Dedifferentiated amniotic fluid mesenchymal stem cell (primary cell): ENCODE data around the gene DSCAM.
"Not testable (repeated sequence)": the region's sequence is repeated elsewhere in the genome, so short reads cannot be mapped to it uniquely, and the experiment has no call there.

Experiments used
- DNase-seq: peaks from one replicate; pipeline ENCODE4 v3.0.0-alpha.2; 2016; ENCODE audit errors: extremely low spot score

Gene DSCAM

DNA sequence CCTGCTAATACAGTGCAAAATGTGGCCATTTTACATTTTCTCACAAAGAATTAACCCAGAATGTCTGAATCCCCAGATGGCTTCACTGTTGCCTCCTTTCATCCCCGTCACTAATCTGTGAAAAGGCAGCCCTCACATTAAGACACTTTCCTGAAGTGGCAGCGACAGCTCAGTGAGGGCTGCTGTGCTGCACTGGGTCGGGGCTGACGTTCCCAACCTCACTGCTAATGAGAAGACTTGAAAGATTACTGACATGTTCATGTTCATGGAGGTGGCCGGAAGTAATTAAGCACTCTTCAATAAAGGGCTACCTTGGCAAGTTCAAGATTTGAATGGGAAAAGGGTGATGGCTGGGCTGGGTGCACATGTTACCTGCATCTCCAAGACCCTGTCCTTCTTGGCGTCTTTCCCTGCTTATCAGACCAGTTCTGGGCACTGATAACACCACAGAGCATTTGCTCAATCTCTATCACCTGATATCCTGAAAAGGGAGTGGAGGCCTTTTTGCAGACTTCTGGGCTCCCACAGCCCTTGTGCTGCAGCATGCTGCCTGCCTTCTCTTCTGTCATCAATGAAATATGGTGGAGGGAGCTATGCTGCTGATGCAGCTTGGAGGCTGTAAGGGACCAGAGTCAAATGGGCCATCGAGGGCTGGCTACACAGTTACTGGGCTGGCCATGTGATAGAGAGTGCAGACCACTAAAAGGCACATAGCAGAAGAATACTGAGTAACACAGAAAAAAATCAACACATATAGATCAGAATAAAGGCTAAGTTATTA lies 596.3 kb downstream of the DSCAM start:
- DNase-seq, result no peak

- no peak for DNase-seq
Measured at GRCh38 chr21:40244981-40245380, 602.0 kb downstream of the DSCAM start.

GRCh38 chr21:40243685-40244084 lies 603.3 kb downstream of the DSCAM start:
- no peak for DNase-seq

DNA sequence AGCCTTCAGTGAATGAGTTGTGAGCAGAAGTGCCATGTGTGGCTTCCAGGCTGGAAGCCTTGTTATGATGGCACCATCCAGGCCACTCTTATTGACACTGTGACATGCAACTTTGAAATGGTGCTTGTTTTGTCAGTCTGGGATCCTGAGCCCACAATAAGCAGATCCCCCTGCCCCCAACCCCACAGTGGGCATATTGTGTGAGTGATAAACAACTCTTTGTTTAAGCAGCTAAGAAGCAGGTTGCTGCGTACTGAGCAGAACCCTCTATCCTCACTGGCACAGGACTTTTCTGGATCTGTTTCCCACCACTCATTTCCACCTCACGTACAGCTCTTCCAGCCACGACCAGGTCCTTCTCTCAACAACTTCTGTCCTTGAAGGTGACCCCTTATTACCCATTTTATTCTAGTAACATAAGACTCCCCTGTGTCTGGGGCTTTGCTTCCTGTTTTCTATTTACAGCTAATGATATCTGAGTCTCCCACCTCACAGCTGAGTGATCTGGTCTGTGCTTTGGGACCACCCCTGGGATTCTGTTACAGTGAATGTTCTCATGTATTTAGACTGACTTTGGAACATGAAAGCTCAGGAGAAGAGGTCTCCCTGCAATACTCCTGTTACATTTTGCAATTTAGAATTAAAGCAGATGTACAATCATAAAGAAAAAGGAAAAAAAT lies 604.2 kb downstream of the DSCAM start:
- DNase-seq, result no peak

- no peak for DNase-seq
Measured at GRCh38 chr21:40235528-40235927, 611.4 kb downstream of the DSCAM start.

- no peak for DNase-seq
Measured at GRCh38 chr21:40231979-40232378, 615.0 kb downstream of the DSCAM start.

- no peak for DNase-seq
Measured at GRCh38 chr21:40227096-40227495, 619.9 kb downstream of the DSCAM start.

DNA sequence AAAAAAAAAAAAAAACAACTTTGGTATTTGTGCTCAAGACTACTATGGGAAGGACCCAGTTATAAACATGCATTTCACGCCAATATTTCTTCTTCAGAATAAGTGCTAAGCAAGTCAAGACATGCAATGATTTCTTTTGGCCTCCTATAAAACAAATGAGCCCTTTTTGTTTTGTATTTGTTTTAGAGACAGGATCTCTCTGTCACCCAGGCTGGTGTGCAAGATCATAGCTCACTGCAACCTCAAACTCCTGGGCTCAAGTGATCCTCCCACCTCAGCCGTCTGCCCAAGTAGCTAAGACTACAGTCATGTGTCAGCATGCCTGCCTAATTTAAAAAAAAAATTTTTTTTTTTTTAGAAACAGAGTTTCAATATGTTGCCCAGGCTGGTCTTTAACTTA lies 631.0 kb downstream of the DSCAM start:
- DNase-seq, result no peak

DNA sequence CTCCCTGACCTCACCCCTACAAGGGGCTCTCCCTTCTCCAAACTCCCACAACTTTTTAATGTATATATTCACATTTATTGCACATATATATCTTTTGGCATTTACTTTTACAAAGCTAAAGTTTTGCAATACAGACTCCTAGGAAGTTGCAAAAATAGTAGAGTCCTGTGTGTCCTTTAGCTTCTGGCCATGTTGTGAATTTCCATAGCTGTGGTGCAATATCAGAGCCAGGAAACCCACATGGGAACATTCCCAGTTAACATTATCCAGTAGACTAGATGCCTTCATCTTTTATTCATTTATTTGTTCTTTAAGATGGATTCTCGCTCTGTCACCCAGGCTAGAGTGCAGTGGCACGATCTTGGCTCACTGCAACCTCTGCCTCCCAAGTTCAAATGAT lies 636.7 kb downstream of the DSCAM start:
- no peak for DNase-seq

- no peak for DNase-seq
Measured at GRCh38 chr21:40208948-40209345, 638.0 kb downstream of the DSCAM start.

- DNase-seq, result no peak
Measured at GRCh38 chr21:40208206-40208947, 638.6 kb downstream of the DSCAM start.

GRCh38 chr21:40200946-40201345 lies 646.0 kb downstream of the DSCAM start:
- no peak for DNase-seq

DNA sequence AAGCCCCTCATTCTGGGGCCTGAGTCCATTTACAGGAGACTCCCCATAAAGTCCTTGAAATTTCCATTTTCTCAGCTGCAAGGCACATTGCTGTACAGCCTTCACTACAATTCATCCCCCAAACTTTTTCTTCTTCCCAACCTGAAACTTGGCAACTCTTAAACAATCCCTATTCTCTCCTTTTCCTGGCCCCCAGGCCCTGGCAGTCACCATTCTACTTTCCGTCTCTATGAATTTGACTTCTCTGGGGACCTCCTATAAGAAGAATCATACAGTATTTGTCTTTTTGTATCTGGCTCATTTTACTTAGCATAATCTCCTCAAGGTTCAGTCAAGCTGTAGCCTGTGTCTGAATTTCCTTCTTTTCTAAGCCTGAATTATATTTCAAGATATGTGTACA lies 646.8 kb downstream of the DSCAM start:
- DNase-seq, result no peak

DNA sequence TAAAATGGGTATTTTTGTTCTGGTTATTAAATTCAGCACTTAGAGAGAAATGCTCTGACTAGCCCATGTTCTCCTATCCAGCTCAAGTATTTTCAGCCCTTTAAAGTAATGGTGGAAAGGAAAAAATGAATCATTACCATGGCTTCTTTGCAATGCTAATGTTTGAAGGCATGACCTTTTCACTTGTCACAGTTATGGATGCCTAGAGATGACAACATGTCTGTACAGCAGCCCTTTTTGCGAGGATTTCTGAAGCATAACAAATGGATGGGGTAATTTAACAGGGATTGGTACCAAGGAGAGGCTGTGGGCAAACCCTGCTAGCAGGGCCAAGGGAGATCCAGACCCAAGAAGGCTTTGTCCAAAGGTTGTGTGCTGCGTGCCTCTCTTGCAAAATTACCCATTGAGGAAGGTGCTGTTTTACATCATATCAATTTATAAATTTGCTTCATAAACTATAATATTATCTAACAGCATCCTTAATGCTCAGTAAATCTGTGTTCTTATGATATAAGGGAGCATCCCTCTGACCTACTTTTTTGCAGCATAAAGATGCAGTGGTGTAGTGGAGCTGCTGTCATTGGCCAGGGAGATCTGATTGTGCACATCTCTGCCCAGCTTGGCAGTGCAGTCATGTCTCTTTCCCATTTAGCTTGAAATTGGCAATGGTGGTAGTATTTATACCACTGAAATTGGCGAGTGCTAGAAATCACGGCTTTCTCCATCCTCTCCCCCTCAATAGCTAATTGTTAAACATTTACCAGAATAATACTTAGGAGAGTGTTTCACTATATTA lies 652.6 kb downstream of the DSCAM start:
- no peak for DNase-seq

DNA sequence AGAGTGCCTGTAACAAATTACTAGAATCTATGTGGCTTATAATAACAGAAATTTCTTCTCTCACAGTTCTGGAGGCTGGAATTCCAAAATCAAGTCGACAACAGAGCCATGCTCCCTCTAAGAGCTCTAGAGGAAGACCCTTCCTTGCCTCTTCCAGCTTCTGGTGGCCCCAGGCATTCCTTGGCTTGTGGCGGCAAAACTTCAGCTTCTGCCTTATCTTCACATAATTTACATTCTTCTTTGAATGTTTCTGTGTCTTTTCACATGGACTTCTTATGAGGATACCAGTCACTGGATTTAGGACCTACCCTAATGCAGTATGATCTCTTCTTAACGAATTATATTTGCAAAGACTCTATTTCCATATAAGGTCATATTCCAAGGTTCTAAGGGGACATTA lies 655.3 kb downstream of the DSCAM start:
- DNase-seq, result no peak

GRCh38 chr21:40191196-40191595 lies 655.8 kb downstream of the DSCAM start:
- DNase-seq, result no peak

- no peak for DNase-seq
Measured at GRCh38 chr21:40187946-40188654, 658.9 kb downstream of the DSCAM start.

DNA sequence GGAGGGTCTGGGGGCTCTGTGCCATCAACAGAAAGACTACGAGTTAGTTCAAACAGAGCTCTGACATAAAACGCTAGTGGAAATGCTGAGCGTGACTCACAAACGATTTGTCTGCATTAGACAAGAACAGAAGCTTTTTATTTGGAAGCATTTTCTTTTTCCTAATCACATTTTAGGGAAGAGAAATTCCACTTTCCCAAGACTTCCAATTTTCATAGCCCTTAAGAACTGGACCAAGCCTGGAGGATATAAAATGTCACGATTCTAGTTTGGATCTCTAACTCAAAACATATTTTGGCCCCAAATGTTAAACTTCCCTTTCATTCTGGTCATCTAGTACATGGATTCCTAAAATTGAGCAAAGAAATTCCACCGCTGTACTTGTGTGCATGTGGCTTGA lies 659.7 kb downstream of the DSCAM start:
- DNase-seq, result no peak

DNA sequence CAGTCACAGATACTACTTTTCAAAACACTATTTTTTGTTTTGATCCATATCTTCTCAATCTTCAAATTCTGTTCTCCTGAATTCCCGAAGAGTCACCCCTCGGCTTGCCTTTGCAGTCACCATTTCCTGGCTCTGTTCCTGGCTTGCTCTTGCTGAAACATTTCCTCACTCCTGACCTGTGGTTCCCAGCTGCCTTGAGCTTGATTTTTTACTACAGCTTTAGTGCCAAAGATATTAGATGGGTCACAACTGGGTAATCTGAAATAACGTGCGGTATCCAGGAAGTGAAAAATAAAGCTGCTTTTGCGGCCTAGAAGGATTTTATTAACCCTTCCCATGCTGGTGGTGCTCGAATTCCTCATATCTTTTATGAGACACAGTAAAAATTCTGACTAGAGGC lies 660.9 kb downstream of the DSCAM start:
- DNase-seq, result peak; percentile 58

DNA sequence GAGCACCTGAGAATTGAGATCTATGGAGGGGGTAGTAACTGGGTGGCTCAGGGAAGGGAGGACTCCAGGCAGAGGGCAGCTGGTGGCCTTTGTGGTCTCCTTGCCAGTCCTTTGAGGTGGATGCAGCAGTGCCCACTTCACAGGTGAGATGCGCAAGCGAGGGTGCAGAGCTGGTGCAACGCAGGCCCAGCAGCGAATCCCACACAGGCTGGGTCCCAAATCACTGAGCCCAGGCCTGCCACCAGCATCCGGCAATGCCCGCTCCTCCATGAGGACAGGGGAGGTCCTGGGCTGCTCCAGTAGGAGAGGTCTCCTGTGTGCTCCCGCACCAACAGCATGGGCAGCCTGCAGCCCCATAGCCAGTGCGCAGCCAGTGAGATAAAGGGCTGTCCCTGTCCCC lies 661.8 kb downstream of the DSCAM start:
- DNase-seq, result no peak

GRCh38 chr21:40182491-40182890 lies 664.5 kb downstream of the DSCAM start:
- not testable (repeated sequence) for DNase-seq
